ENCODE data around the gene MRPS10. TPM values are rescaled to one million over a fixed set of nuclear protein-coding genes. Genes with fewer than 3 reads are reported as not detected.
A peak's percentile ranks its signal among the peaks of the same experiment; 100 is the strongest.

Gene MRPS10
- total and polyA plus RNA-seq, 10 of the 15 experiments (the other 5 are each of a cell fraction or from before 2014, with no cell fraction given) = 28.5 to 83.3 (median 52.8) TPM

- TF ChIP-seq CEBPZ (IDR thresholded peaks at IDR 0.05; ENCODE audit: low read depth, low read length) (no peak), ZNF24 (IDR thresholded peaks at IDR 0.05) (no peak), HCFC1 (IDR thresholded peaks at IDR 0.05; ENCODE audit: low read length) (no peak)
These were observed 40.7 kb downstream of the MRPS10 start (continued) for GRCh38 chr6:42176981-42177380.

- Histone ChIP-seq H3K9ac (ENCODE audit: control insufficient read depth, insufficient read depth, low read length) (no peak overlapping the region), H4K20me1 (ENCODE audit: control insufficient read depth, insufficient read depth) (no peaks in the 10 kb centered on the region), H2AFZ (ENCODE audit: control insufficient read depth, low read depth, low read length) (no peak overlapping the region), H3K36me3 (ENCODE audit: control insufficient read depth in 2 of 2, insufficient read depth in 2 of 2, low read length in 1 of 2) (no peaks in the 10 kb centered on the region), H3K27ac (ENCODE audit: control insufficient read depth, insufficient read depth) (no peak overlapping the region), H3K79me2 (ENCODE audit: control insufficient read depth, insufficient read depth, low read length) (no peaks in the 10 kb centered on the region), H3K4me1 (ENCODE audit: control insufficient read depth, insufficient read depth, low read length) (no peaks in the 10 kb centered on the region), H3K4me2 (ENCODE audit: control insufficient read depth, insufficient read depth) (no peak overlapping the region), H3K27me3 (replicated peaks in 1 of 2; ENCODE audit: control insufficient read depth in 2 of 2, insufficient read depth in 2 of 2, low read length in 1 of 2) (no peaks in the 10 kb centered on the region), H3K9me3 (replicated peaks; ENCODE audit: control insufficient read depth, insufficient read depth, low read length) (no peaks in the 10 kb centered on the region), H3K4me3 (no peak overlapping the region)
- no TSS peak for BruUV-seq (replicated peaks)
- ChIA-PET SMC1A (ENCODE audit: uncharacterized antibody, unreplicated experiment) (no interaction called here), CTCF (interaction anchor here (0.5 to 1.0 kb wide), 2 partner anchors 72 to 100 kb away, joined by 3 to 4 read pairs; no protein-coding TSS in a partner anchor), POLR2A (interaction anchor here (0.6 to 0.7 kb wide), 2 partner anchors 57 to 107 kb away, joined by 5 to 10 read pairs; no protein-coding TSS in a partner anchor), RAD21 (ENCODE audit: unreplicated experiment) (interaction anchor here (0.6 kb wide), 1 partner anchor 716 kb away, joined by 3 read pairs; no protein-coding TSS in a partner anchor)
- in situ Hi-C loops (cut with MboI) (no loop called here), intact Hi-C loops (cut with micrococcal nuclease; ENCODE audit: unreplicated experiment) (no loop called here)
- no peak for DNase-seq (ENCODE audit: low read depth, low spot score)
- ATAC-seq = no peak
- FAIRE-seq = no peak
- TF ChIP-seq NR2C1 (IDR thresholded peaks at IDR 0.05) (no peak), MAX (IDR thresholded peaks at IDR 0.05; ENCODE audit: low read depth, low read length) (no peak), NRF1 (conservative IDR thresholded peaks at IDR 0.05; ENCODE audit: low read depth, low read length) (no peak), HDAC6 (IDR thresholded peaks at IDR 0.05; ENCODE audit: unreplicated experiment) (no peak), YBX1 (IDR thresholded peaks at IDR 0.05) (no peak), CTCF (IDR thresholded peaks at IDR 0.05 in 2 of 3, conservative IDR thresholded peaks at IDR 0.05 in 1 of 3; ENCODE audit: control insufficient read depth in 2 of 3, extremely low read depth in 1 of 3, insufficient read depth in 1 of 3, low read depth in 3 of 3, low read length in 3 of 3) (0 out of 6 replicates have a peak, but pooled peaks of 2 of the 3 experiments have one; percentile 2 to 10), HSF1 (IDR thresholded peaks at IDR 0.05; ENCODE audit: low read depth, low read length) (no peak)
- WGBS (ENCODE audit: insufficient coverage, insufficient replicate concordance, low lambda C conversion rate, missing lambda C conversion rate) = 40% methylated on average over 5 of the region's 5 CpGs
These were observed 41.8 kb downstream of the MRPS10 start for GRCh38 chr6:42175860-42176259.

Data from GM12878 (cell line).